H9 (cell line): ENCODE results near the gene ARHGEF7. TPM values are rescaled to one million over a fixed set of nuclear protein-coding genes. Genes with fewer than 3 reads are reported as not detected.

ENCODE experiments used
- DNase-seq: peaks from one replicate; pipeline ENCODE4 v3.0.0-alpha.2; 2017
- H2AFZ ChIP-seq: one replicate; pipeline ENCODE4 v1.6.1; 2013; ENCODE audit warnings: mild to moderate bottlenecking, low read length, control low read depth, moderate library complexity
- H2AK5ac ChIP-seq: 2 replicates; pipeline ENCODE4 v1.6.1; 2013; ENCODE audit warnings: low read length, control low read depth, mixed read lengths; ENCODE audit not compliant: insufficient read length
- H2BK120ac ChIP-seq: one replicate; pipeline ENCODE4 v1.6.1; 2013; ENCODE audit warnings: low read depth, mild to moderate bottlenecking, low read length, control low read depth, inconsistent platforms; ENCODE audit not compliant: poor library complexity, severe bottlenecking
- H2BK12ac ChIP-seq: 2 replicates; pipeline ENCODE4 v1.6.1; 2013; ENCODE audit warnings: low read length, control low read depth, mixed read lengths, low read depth; ENCODE audit not compliant: insufficient read length
- H2BK15ac ChIP-seq: 2 replicates; pipeline ENCODE4 v1.6.1; 2013; ENCODE audit warnings: low read depth, low read length, control low read depth
- H2BK20ac ChIP-seq: one replicate; pipeline ENCODE4 v1.6.1; 2013; ENCODE audit warnings: low read depth, mild to moderate bottlenecking, low read length, control low read depth, inconsistent platforms; ENCODE audit not compliant: poor library complexity, severe bottlenecking
- H2BK5ac ChIP-seq: 2 replicates; pipeline ENCODE4 v1.6.1; 2013; ENCODE audit warnings: low read length, control low read depth, mixed read lengths; ENCODE audit not compliant: insufficient read length
- H3K14ac ChIP-seq: 2 replicates; pipeline ENCODE4 v1.6.1; 2013; ENCODE audit warnings: low read length, control low read depth; ENCODE audit not compliant: insufficient read depth
- H3K18ac ChIP-seq: 2 replicates; pipeline ENCODE4 v1.6.1; 2013; ENCODE audit warnings: low read depth, mild to moderate bottlenecking, mixed read lengths, low read length, control low read depth; ENCODE audit not compliant: insufficient read length
- H3K23ac ChIP-seq: 2 replicates; pipeline ENCODE4 v1.6.1; 2013; ENCODE audit warnings: low read length, control low read depth, mixed read lengths, low read depth; ENCODE audit not compliant: insufficient read length
- H3K23me2 ChIP-seq: 2 replicates; pipeline ENCODE4 v1.6.1; 2013; ENCODE audit warnings: low read depth, mild to moderate bottlenecking, mixed read lengths, low read length, control low read depth; ENCODE audit not compliant: insufficient read length, poor library complexity, severe bottlenecking
- H3K27ac ChIP-seq: 2 replicates; pipeline ENCODE4 v1.5.1; 2013; ENCODE audit warnings: low read length, control low read depth, mixed read lengths, low read depth; ENCODE audit not compliant: insufficient read length
- H3K27me3 ChIP-seq: 2 replicates; pipeline ENCODE4 v1.6.1; 2013; ENCODE audit warnings: low read length, control low read depth, inconsistent platforms; ENCODE audit not compliant: insufficient read depth
- H3K4ac ChIP-seq: 2 replicates; pipeline ENCODE4 v1.6.1; 2013; ENCODE audit warnings: low read depth, mild to moderate bottlenecking, control low read depth, inconsistent platforms, low read length, moderate library complexity
- H3K4me1 ChIP-seq: 2 replicates; pipeline ENCODE4 v1.6.1; 2013; ENCODE audit warnings: low read length, control low read depth, inconsistent platforms; ENCODE audit not compliant: insufficient read depth
- H3K4me2 ChIP-seq: 2 replicates; pipeline ENCODE4 v1.6.1; 2013; ENCODE audit warnings: low read length, control low read depth, mixed read lengths; ENCODE audit not compliant: insufficient read length, insufficient read depth
- H3K56ac ChIP-seq: 2 replicates; pipeline ENCODE4 v1.6.1; 2013; ENCODE audit warnings: low read depth, mild to moderate bottlenecking, mixed read lengths, low read length, control low read depth; ENCODE audit not compliant: insufficient read length
- H3K79me1 ChIP-seq: 2 replicates; pipeline ENCODE4 v1.6.1; 2013; ENCODE audit warnings: low read depth, mild to moderate bottlenecking, moderate library complexity, low read length, control low read depth, inconsistent platforms; ENCODE audit not compliant: insufficient read depth, poor library complexity, severe bottlenecking
- H3K79me2 ChIP-seq: 2 replicates; pipeline ENCODE4 v1.6.1; 2013; ENCODE audit warnings: low read length, control low read depth, inconsistent platforms; ENCODE audit not compliant: insufficient read depth
- H3K9ac ChIP-seq: 2 replicates; pipeline ENCODE4 v1.6.1; 2013; ENCODE audit warnings: low read length, control low read depth, mixed read lengths; ENCODE audit not compliant: insufficient read length; ENCODE audit errors: extremely low read depth
- H3K9me3 ChIP-seq: one replicate; pipeline ENCODE4 v1.6.1; 2013; ENCODE audit warnings: low read depth, low read length, inconsistent platforms; ENCODE audit not compliant: control insufficient read depth
- H3T11ph ChIP-seq: one replicate; pipeline ENCODE4 v1.6.1; 2013; ENCODE audit warnings: mild to moderate bottlenecking, low read length, control low read depth, inconsistent platforms
- H4K20me1 ChIP-seq: one replicate; pipeline ENCODE4 v1.6.1; 2013; ENCODE audit not compliant: control insufficient read depth, insufficient read length, insufficient read depth
- H4K5ac ChIP-seq: 2 replicates; pipeline ENCODE4 v1.6.1; 2013; ENCODE audit warnings: low read depth, mild to moderate bottlenecking, mixed read lengths, low read length, control low read depth; ENCODE audit not compliant: insufficient read length
- H4K8ac ChIP-seq: replicated peaks from 2 replicates; pipeline ENCODE4 v1.6.1; 2013; ENCODE audit warnings: low read length, control low read depth, mixed read lengths, low read depth; ENCODE audit not compliant: insufficient read length
- H4K91ac ChIP-seq: 2 replicates; pipeline ENCODE4 v1.6.1; 2013; ENCODE audit warnings: low read depth, mild to moderate bottlenecking, moderate library complexity, mixed read lengths, low read length, control low read depth; ENCODE audit not compliant: insufficient read length
- H3K27ac Mint-ChIP-seq, 3 experiments: 2 replicates in 2 of 3; 3 replicates in 1 of 3; pipeline ENCODE4 v1.8.0; 2020 to 2021; ENCODE audit warnings: mixed read lengths in 3 of 3, mild to moderate bottlenecking in 1 of 3, moderate library complexity in 1 of 3
- H3K27me3 Mint-ChIP-seq: 2 replicates; pipeline ENCODE4 v1.8.0; 2021; ENCODE audit warnings: low read depth, mild to moderate bottlenecking, moderate library complexity, mixed read lengths
- H3K36me3 Mint-ChIP-seq, 3 experiments: 2 replicates in 2 of 3; 3 replicates in 1 of 3; pipeline ENCODE4 v1.8.0; 2020 to 2021; ENCODE audit warnings: low read depth in 3 of 3, mixed read lengths in 3 of 3; ENCODE audit not compliant: insufficient read depth in 1 of 3
- H3K4me1 Mint-ChIP-seq, 2 experiments: 2 replicates each; pipeline ENCODE4 v1.8.0; 2020; ENCODE audit warnings: mixed read lengths in 2 of 2
- H3K4me3 Mint-ChIP-seq, 2 experiments: 2 replicates in 1 of 2; 3 replicates in 1 of 2; pipeline ENCODE4 v1.8.0; 2020 to 2021; ENCODE audit warnings: mild to moderate bottlenecking in 2 of 2, mixed read lengths in 2 of 2, moderate library complexity in 1 of 2
- H3K9me3 Mint-ChIP-seq, 2 experiments: 2 replicates in 1 of 2; 3 replicates in 1 of 2; pipeline ENCODE4 v1.8.0; 2020; ENCODE audit warnings: mild to moderate bottlenecking in 2 of 2, mixed read lengths in 2 of 2, moderate library complexity in 1 of 2
- CTCF ChIP-seq: fragments of 200-600 bp; sonication (generic); conservative IDR thresholded peaks from 3 replicates; pipeline ENCODE4 v1.8.0; 2021; ENCODE audit warnings: antibody characterized with exemption, mild to moderate bottlenecking
- WGBS: extraction: QIAGEN DNeasy Blood & Tissue Kit; methylation state at CpG from one replicate; pipeline ENCODE4 v1.1.7; 2013; ENCODE audit warnings: missing lambda C conversion rate, low lambda C conversion rate, mixed read lengths; ENCODE audit not compliant: insufficient read length; ENCODE audit errors: extremely low coverage; 5-methylcytosine and 5-hydroxymethylcytosine counted together
- total RNA-seq: library from RNA; stranded (reverse); gene quantifications from 2 replicates; pipeline ENCODE4 v1.2.1, GENCODE V29; 2021

Gene ARHGEF7
- total RNA-seq, 1 experiment from 2014 or later, result 51.9 TPM

GRCh38 chr13:111317571-111318345 is 202.6 kb downstream of the ARHGEF7 start:
- Histone ChIP-seq H3K4me1 (no peaks in the 10 kb centered on the region), H3K27me3 (no peaks in the 10 kb centered on the region), H2BK5ac (no peak overlapping the region), H4K91ac (no peak overlapping the region), H4K8ac (no peak overlapping the region), H3K4ac (no peak overlapping the region), H2AFZ (no peak overlapping the region), H3K14ac (no peak overlapping the region), H4K5ac (no peak overlapping the region), H2AK5ac (no peak overlapping the region), H3K9ac (no peak overlapping the region), H2BK120ac (no peak overlapping the region), H2BK15ac (no peak overlapping the region), H3K79me2 (no peaks in the 10 kb centered on the region), H2BK12ac (no peak overlapping the region), H3K79me1 (no peaks in the 10 kb centered on the region), H3K23me2 (no peaks in the 10 kb centered on the region), H3K23ac (no peak overlapping the region), H3K9me3 (no peaks in the 10 kb centered on the region), H3K27ac (no peak overlapping the region), H3K4me2 (no peak overlapping the region), H3K56ac (no peak overlapping the region), H4K20me1 (no peaks in the 10 kb centered on the region), H3T11ph (no peak overlapping the region), H3K18ac (no peak overlapping the region), H2BK20ac (no peak overlapping the region)
- no CpG with 5 or more reads among the region's 29 CpGs for WGBS
- Mint-ChIP-seq H3K27ac (peak overlapping the region; percentile 52 to 65 (median 56); a peak in 3 of 7 replicates), H3K36me3 (peaks cover 4 to 7% (median 6%) of the 10 kb centered on the region in 3 experiments), H3K4me1 (peaks cover 7 to 10% of the 10 kb centered on the region in 2 experiments; a peak in 3 of 4 replicates), H3K9me3 (peaks cover 3 to 8% of the 10 kb centered on the region in 2 experiments; a peak in 3 of 5 replicates), H3K27me3 (no peaks in the 10 kb centered on the region), H3K4me3 (no peak overlapping the region)
- no peak for DNase-seq
- no peak for TF ChIP-seq CTCF
